K562 (cell line): Measurements from ENCODE around the gene AGRN. TPM values are rescaled to one million over a fixed set of nuclear protein-coding genes. Genes with fewer than 3 reads are reported as not detected.
A peak's percentile ranks its signal among the peaks of the same experiment; 100 is the strongest.

Source experiments
- ATAC-seq: fragments of 200-7000 bp; cut with Tn5 transposase; 3 replicates; pipeline ENCODE4 v1.9.1; 2020; ENCODE audit warnings: moderate library complexity
- BruUV-seq: library from RNA; stranded (reverse); fragments of 400-500 nt; replicated peaks from 2 replicates; lab custom pipeline; 2021; lab: Mats Ljungman, UMichigan
- CTCF ChIA-PET: fragments of 300-600 bp; formaldehyde crosslinking; extraction: SDS; loops from one replicate; lab custom pipeline; 2021; ENCODE audit warnings: low intra/inter-chr PET ratio; lab: Yijun Ruan, JAX
- POLR2A ChIA-PET: fragments of 300-600, 350-650 bp; sonication (Branson Sonifier 250); formaldehyde crosslinking; extraction: SDS; loops from one replicate; lab custom pipeline; 2021; ENCODE audit warnings: antibody characterized with exemption, inconsistent platforms; lab: Yijun Ruan, JAX
- DNase-seq, 4 experiments: peaks; one replicate each; pipeline versions ENCODE4 v3.0.0 to v3.0.0-alpha.2; 2011 to 2018; ENCODE audit warnings: low spot score in 3 of 4, mixed read lengths in 3 of 4; ENCODE audit errors: extremely low read depth in 1 of 4
- FAIRE-seq: peaks from 2 replicates; lab custom pipeline; 2011; peaks lifted over from hg19 to GRCh38; lab: Jason Lieb, UNC
- H2AFZ ChIP-seq: 2 replicates; pipeline ENCODE4 v1.6.0; 2011; ENCODE audit warnings: low read depth, low read length, control low read depth, inconsistent platforms
- H3K27ac ChIP-seq: fragments of 200-600 bp; 3 replicates; pipeline ENCODE4 v1.8.0; 2011; ENCODE audit warnings: low read depth, mild to moderate bottlenecking, control low read depth, inconsistent platforms, low read length, moderate library complexity, mixed read lengths; ENCODE audit errors: extremely low read depth
- H3K27me3 ChIP-seq, 2 experiments: fragments of 300-600 bp in 1 of 2; 2 replicates in 1 of 2; 3 replicates in 1 of 2; pipeline versions ENCODE4 v1.6.0 to v1.8.0; 2011; ENCODE audit warnings: inconsistent platforms in 2 of 2, low read length in 2 of 2, mild to moderate bottlenecking in 1 of 2, mixed read lengths in 1 of 2, moderate library complexity in 1 of 2; ENCODE audit not compliant: control insufficient read depth in 2 of 2, insufficient read depth in 2 of 2
- H3K36me3 ChIP-seq: fragments of 300-600 bp; 3 replicates; pipeline ENCODE4 v1.8.0; 2011; ENCODE audit warnings: mild to moderate bottlenecking, low read length, inconsistent platforms; ENCODE audit not compliant: control insufficient read depth, insufficient read depth
- H3K4me1 ChIP-seq, 2 experiments: fragments of 200-600 bp in 1 of 2; replicated peaks in 1 of 2; 2 replicates in 1 of 2; 3 replicates in 1 of 2; pipeline versions ENCODE4 v1.5.1 to v1.8.0; 2011; ENCODE audit warnings: inconsistent platforms in 2 of 2, low read length in 2 of 2, mild to moderate bottlenecking in 1 of 2, mixed read lengths in 1 of 2, moderate library complexity in 1 of 2; ENCODE audit not compliant: control insufficient read depth in 2 of 2, insufficient read depth in 2 of 2
- H3K4me2 ChIP-seq: 2 replicates; pipeline ENCODE4 v1.6.1; 2011; ENCODE audit warnings: low read length, control low read depth, inconsistent platforms, mixed read lengths; ENCODE audit not compliant: insufficient read depth
- H3K4me3 ChIP-seq: fragments of 200-600 bp; sonication (generic), shearing (Covaris generic); 2 replicates; pipeline ENCODE4 v1.5.1; 2016; ENCODE audit warnings: control low read depth, inconsistent platforms
- H3K79me2 ChIP-seq: fragments of 200-600 bp; 3 replicates; pipeline ENCODE4 v1.8.0; 2011; ENCODE audit warnings: low read length, inconsistent platforms; ENCODE audit not compliant: control insufficient read depth, insufficient read depth
- H3K9ac ChIP-seq, 2 experiments: 2 replicates each; pipeline versions ENCODE4 v1.6.0 to v1.6.1; 2011; ENCODE audit warnings: low read depth in 2 of 2, low read length in 2 of 2, control low read depth in 1 of 2, inconsistent platforms in 1 of 2, mild to moderate bottlenecking in 1 of 2, mixed read lengths in 1 of 2; ENCODE audit not compliant: insufficient read depth in 1 of 2
- H3K9me1 ChIP-seq: one replicate; pipeline ENCODE4 v1.6.0; 2011; ENCODE audit warnings: inconsistent platforms, mild to moderate bottlenecking, low read length, moderate library complexity; ENCODE audit not compliant: control insufficient read depth, insufficient read depth
- H3K9me3 ChIP-seq: replicated peaks from 2 replicates; pipeline ENCODE4 v1.5.1; 2011; ENCODE audit warnings: low read depth, low read length, inconsistent platforms; ENCODE audit not compliant: control insufficient read depth, insufficient read depth
- H4K20me1 ChIP-seq: replicated peaks from 2 replicates; pipeline ENCODE4 v1.6.1; 2011; ENCODE audit warnings: low read length, inconsistent platforms, mixed read lengths; ENCODE audit not compliant: control insufficient read depth, insufficient read depth
- CBFA2T3 ChIP-seq: fragments of 450-650 bp; IDR thresholded peaks from 2 replicates; pipeline ENCODE4 v1.6.1; 2017
- IFI16 ChIP-seq: fragments of 250-450 bp; sonication (Bioruptor Pico); IDR thresholded peaks from 2 replicates; pipeline ENCODE4 v2.1.2; 2022; ENCODE audit warnings: mild to moderate bottlenecking, inconsistent platforms
- SP1 ChIP-seq: sonication (generic); formaldehyde crosslinking; IDR thresholded peaks from 2 replicates; pipeline ENCODE4 v1.8.1; 2022; ENCODE audit warnings: mild to moderate bottlenecking, missing genetic modification reagents
- THRAP3 ChIP-seq: fragments of 450-650 bp; IDR thresholded peaks from 2 replicates; pipeline ENCODE4 v1.6.1; 2016; ENCODE audit warnings: mild to moderate bottlenecking, inconsistent platforms, borderline replicate concordance
- ZNF3 ChIP-seq: fragments of 250-450 bp; sonication (Bioruptor Pico); IDR thresholded peaks from 2 replicates; pipeline ENCODE4 v1.5.0; 2021; ENCODE audit warnings: mild to moderate bottlenecking, moderate library complexity
- WGBS: fragments of 100-300 bp; shearing (Covaris generic); methylation state at CpG from one replicate; pipeline ENCODE4 v1.1.6; 2016; ENCODE audit warnings: low coverage, mixed read lengths; ENCODE audit not compliant: insufficient coverage; ENCODE audit errors: missing lambda C conversion rate; 5-methylcytosine and 5-hydroxymethylcytosine counted together
- in situ Hi-C: fragments of 300-500 bp; cut with MboI; formaldehyde crosslinking; loops from 4 replicates; pipeline ENCODE4 v1.15.0; 2018; ENCODE audit warnings: inconsistent platforms, mixed read lengths
- intact Hi-C: fragments of 100-400 bp; cut with micrococcal nuclease; formaldehyde crosslinking; loops from 2 replicates; pipeline ENCODE4 v1.14.2; 2022
- polyA plus RNA-seq, 8 experiments: library from polyadenylated mRNA; depleted of rRNA in 4 of 8; stranded (reverse) in 5 of 8; unstranded in 3 of 8; fragments of >200 nt; fragmentation: Nextera tagmentation in 2 of 8; fragmentation: Illumina TruSeq in 1 of 8; extraction: Ambion mirVana in 2 of 8; extraction: Trizol in 1 of 8; gene quantifications; 2 replicates each; pipeline versions ENCODE4 v1.2.1 to v1.2.3, GENCODE V29; 2011 to 2014; ENCODE audit warnings: inconsistent platforms in 1 of 8, missing spikeins in 1 of 8
- total RNA-seq, 7 experiments: library from RNA; depleted of rRNA in 6 of 7; stranded (reverse); fragments of >200 nt in 6 of 7; fragmentation: Illumina TruSeq in 2 of 7; extraction: Trizol in 2 of 7; gene quantifications; 2 replicates each; pipeline versions ENCODE4 v1.2.1 to v1.2.3, GENCODE V29; 2011 to 2021; ENCODE audit warnings: low replicate concordance in 1 of 7
- TF ChIP-seq, protein P1 (sequence below): fragments of 200-800 bp; sonication (Bioruptor generic); IDR thresholded peaks from 2 replicates; pipeline ENCODE4 v1.6.1; 2017; ENCODE audit warnings: missing genetic modification characterization, missing compliant biosample characterization
- TF ChIP-seq, protein P2 (sequence below): fragments of 200-600 bp; sonication (generic); IDR thresholded peaks from one replicate; pipeline ENCODE4 v1.6.1; 2012; ENCODE audit warnings: mild to moderate bottlenecking, low read depth, low read length, inconsistent platforms

The AGRN gene
- total and polyA plus RNA-seq, 9 of the 15 experiments (the other 6 are each of a cell fraction or from before 2014, with no cell fraction given): 0.04 to 111 (median 18.1) TPM

DNA sequence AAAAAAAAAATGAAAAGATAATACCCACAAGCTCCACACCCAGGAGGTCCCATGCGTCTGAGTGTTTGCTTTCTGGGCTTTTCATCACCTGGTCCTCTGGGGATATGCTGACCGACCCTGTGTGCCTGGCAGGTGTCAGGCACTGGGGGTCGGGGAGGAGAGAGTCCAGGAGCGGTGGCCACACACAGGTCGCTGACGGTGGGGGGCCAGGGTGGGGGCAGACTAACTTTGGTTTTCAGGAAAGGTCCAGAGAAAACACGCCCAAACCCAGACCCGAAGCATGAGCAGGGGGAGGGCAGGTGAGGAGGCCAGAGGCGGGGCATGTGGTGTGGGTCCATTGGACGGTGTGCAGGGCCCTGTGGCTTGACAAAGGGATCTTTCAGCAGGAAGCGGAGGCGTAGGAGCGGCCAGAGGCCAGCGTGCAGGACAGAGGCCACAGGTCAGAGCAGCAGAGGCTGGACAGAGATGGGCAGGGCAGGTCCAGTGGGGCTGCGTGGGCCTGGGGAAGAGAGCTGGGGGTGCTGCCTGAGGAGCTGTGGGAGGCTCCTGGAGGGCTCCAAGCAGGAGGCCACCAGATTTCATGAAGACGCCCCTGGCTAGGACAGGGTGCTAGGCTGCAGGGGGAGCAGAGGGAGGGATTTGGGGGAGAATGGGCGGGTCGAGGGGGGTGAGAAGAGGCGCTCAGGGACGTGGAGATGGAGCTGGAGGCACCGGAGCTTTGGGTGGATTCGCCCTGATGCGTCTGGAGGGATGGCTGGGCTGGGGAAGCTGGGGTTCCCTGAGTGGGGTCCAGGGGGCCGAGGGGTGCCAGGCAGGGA lies 38.4 kb downstream of the AGRN start:
- H2AFZ ChIP-seq: peak overlapping the region; percentile 86
- peak; percentile 51 to 85 (median 60) for DNase-seq
- TF ChIP-seq IFI16 (CRISPR knock-in tag) (no peak), SP1 (CRISPR knock-in tag) (no peak; the same call in 1 of the 2 replicates), ZNF3 (no peak), THRAP3 (no peak), CBFA2T3 (peak; percentile 11; the same call in 1 of the 2 replicates)
- TF ChIP-seq, protein P1, sequence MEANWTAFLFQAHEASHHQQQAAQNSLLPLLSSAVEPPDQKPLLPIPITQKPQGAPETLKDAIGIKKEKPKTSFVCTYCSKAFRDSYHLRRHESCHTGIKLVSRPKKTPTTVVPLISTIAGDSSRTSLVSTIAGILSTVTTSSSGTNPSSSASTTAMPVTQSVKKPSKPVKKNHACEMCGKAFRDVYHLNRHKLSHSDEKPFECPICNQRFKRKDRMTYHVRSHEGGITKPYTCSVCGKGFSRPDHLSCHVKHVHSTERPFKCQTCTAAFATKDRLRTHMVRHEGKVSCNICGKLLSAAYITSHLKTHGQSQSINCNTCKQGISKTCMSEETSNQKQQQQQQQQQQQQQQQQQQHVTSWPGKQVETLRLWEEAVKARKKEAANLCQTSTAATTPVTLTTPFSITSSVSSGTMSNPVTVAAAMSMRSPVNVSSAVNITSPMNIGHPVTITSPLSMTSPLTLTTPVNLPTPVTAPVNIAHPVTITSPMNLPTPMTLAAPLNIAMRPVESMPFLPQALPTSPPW (CRISPR knock-in tag): peak; percentile 17; the same call in 1 of the 2 replicates
- TF ChIP-seq, protein P2, sequence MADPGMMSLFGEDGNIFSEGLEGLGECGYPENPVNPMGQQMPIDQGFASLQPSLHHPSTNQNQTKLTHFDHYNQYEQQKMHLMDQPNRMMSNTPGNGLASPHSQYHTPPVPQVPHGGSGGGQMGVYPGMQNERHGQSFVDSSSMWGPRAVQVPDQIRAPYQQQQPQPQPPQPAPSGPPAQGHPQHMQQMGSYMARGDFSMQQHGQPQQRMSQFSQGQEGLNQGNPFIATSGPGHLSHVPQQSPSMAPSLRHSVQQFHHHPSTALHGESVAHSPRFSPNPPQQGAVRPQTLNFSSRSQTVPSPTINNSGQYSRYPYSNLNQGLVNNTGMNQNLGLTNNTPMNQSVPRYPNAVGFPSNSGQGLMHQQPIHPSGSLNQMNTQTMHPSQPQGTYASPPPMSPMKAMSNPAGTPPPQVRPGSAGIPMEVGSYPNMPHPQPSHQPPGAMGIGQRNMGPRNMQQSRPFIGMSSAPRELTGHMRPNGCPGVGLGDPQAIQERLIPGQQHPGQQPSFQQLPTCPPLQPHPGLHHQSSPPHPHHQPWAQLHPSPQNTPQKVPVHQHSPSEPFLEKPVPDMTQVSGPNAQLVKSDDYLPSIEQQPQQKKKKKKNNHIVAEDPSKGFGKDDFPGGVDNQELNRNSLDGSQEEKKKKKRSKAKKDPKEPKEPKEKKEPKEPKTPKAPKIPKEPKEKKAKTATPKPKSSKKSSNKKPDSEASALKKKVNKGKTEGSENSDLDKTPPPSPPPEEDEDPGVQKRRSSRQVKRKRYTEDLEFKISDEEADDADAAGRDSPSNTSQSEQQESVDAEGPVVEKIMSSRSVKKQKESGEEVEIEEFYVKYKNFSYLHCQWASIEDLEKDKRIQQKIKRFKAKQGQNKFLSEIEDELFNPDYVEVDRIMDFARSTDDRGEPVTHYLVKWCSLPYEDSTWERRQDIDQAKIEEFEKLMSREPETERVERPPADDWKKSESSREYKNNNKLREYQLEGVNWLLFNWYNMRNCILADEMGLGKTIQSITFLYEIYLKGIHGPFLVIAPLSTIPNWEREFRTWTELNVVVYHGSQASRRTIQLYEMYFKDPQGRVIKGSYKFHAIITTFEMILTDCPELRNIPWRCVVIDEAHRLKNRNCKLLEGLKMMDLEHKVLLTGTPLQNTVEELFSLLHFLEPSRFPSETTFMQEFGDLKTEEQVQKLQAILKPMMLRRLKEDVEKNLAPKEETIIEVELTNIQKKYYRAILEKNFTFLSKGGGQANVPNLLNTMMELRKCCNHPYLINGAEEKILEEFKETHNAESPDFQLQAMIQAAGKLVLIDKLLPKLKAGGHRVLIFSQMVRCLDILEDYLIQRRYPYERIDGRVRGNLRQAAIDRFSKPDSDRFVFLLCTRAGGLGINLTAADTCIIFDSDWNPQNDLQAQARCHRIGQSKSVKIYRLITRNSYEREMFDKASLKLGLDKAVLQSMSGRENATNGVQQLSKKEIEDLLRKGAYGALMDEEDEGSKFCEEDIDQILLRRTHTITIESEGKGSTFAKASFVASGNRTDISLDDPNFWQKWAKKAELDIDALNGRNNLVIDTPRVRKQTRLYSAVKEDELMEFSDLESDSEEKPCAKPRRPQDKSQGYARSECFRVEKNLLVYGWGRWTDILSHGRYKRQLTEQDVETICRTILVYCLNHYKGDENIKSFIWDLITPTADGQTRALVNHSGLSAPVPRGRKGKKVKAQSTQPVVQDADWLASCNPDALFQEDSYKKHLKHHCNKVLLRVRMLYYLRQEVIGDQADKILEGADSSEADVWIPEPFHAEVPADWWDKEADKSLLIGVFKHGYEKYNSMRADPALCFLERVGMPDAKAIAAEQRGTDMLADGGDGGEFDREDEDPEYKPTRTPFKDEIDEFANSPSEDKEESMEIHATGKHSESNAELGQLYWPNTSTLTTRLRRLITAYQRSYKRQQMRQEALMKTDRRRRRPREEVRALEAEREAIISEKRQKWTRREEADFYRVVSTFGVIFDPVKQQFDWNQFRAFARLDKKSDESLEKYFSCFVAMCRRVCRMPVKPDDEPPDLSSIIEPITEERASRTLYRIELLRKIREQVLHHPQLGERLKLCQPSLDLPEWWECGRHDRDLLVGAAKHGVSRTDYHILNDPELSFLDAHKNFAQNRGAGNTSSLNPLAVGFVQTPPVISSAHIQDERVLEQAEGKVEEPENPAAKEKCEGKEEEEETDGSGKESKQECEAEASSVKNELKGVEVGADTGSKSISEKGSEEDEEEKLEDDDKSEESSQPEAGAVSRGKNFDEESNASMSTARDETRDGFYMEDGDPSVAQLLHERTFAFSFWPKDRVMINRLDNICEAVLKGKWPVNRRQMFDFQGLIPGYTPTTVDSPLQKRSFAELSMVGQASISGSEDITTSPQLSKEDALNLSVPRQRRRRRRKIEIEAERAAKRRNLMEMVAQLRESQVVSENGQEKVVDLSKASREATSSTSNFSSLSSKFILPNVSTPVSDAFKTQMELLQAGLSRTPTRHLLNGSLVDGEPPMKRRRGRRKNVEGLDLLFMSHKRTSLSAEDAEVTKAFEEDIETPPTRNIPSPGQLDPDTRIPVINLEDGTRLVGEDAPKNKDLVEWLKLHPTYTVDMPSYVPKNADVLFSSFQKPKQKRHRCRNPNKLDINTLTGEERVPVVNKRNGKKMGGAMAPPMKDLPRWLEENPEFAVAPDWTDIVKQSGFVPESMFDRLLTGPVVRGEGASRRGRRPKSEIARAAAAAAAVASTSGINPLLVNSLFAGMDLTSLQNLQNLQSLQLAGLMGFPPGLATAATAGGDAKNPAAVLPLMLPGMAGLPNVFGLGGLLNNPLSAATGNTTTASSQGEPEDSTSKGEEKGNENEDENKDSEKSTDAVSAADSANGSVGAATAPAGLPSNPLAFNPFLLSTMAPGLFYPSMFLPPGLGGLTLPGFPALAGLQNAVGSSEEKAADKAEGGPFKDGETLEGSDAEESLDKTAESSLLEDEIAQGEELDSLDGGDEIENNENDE: no peak

More for the DNA sequence above, 38.4 kb downstream of the AGRN start:
- no peak overlapping the region for H3K27ac ChIP-seq
- CTCF ChIA-PET: no interaction called here
- no peaks in the 10 kb centered on the region for H3K9me1 ChIP-seq
- no peaks in the 10 kb centered on the region for H4K20me1 ChIP-seq
- H3K4me1 ChIP-seq: peaks cover 37 to 84% of the 10 kb centered on the region in 2 experiments
- FAIRE-seq (peak; percentile 93), ATAC-seq (peak; percentile 64)
- 12% methylated on average over 22 of the region's 24 CpGs for WGBS
- peak overlapping the region; percentile 69 for H3K4me3 ChIP-seq
- intact Hi-C loops (no loop called here), in situ Hi-C loops (no loop called here)
- H3K4me2 ChIP-seq: peak overlapping the region; percentile 90
- H3K36me3 ChIP-seq: peaks cover 23% of the 10 kb centered on the region; the same call in 1 of the 3 replicates
- peak overlapping the region in 1 of 2 experiments; percentile 92; a peak in 3 of 4 replicates for H3K9ac ChIP-seq
- no TSS peak for BruUV-seq
- no peaks in the 10 kb centered on the region for H3K79me2 ChIP-seq
- POLR2A ChIA-PET: interaction anchor here (1.0 to 1.5 kb wide), 5 partner anchors 7 to 18 kb away, joined by 3 to 4 read pairs (median 3); no protein-coding TSS in a partner anchor
- no peaks in the 10 kb centered on the region for H3K27me3 ChIP-seq
- no peaks in the 10 kb centered on the region for H3K9me3 ChIP-seq
